Measurements from ENCODE around the gene SNAI1. TPM values are rescaled to one million over a fixed set of nuclear protein-coding genes. Genes with fewer than 3 reads are reported as not detected.
A peak's percentile ranks its signal among the peaks of the same experiment; 100 is the strongest.
"Not testable (repeated sequence)": the region's sequence is repeated elsewhere in the genome, so short reads cannot be mapped to it uniquely, and the experiment has no call there.

Gene SNAI1
- total RNA-seq, 1 donor from 2014 or later: 2.3 TPM

DNA sequence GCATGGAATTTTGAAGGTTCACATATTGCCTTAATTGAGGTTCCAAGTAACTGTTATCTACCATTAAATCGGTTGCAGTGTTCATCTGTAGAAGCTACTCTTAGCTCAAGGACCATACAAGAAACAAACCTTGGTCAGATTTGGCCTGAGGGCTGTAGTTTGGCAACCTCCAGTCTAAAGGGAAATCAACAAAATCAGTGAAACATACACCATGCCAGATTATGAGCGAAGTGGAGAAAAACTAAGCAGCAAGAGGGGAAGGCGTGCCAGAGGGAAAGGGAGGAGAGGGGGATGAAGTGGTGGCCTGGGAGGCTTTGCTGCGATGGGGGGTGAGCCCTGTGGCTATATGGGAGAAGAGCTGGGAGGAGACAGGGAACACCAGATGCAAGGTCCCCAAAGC lies 8.8 kb upstream of the SNAI1 start:
- no peaks in the 10 kb centered on the region for H3K9me3 Mint-ChIP-seq
- no peaks in the 10 kb centered on the region for H3K4me1 Mint-ChIP-seq
- intact Hi-C loops (cut with micrococcal nuclease): no loop called here
- no peak overlapping the region for H3K4me3 Mint-ChIP-seq
- no peak for DNase-seq
- H3K36me3 Mint-ChIP-seq (ENCODE audit: low read depth): no peaks in the 10 kb centered on the region
- H3K27ac Mint-ChIP-seq: no peak overlapping the region
- H3K27me3 Mint-ChIP-seq: peaks cover 6% of the 10 kb centered on the region

DNA sequence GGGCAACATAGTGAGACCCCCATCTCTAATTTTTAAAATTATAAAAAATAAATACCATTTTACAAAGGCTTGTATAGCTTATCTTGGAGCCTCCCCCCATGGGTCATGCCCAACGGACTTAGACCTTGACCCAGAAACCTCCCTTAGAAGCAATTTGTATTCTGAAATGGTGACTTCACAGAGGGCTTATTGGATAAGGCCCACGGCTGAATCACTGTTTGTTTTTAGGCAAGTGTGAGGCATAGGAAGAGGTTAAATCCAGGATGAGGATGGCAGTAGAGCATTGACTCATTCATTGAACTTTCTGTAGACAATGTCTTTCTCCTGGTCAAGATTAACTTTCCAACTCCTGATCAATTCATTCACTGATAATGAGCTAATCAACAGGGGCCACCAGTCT lies 6.2 kb upstream of the SNAI1 start:
- intact Hi-C loops (cut with micrococcal nuclease): no loop called here
- H3K27ac Mint-ChIP-seq: no peak overlapping the region
- H3K4me3 Mint-ChIP-seq: no peak overlapping the region
- H3K9me3 Mint-ChIP-seq: no peaks in the 10 kb centered on the region
- DNase-seq: no peak
- peaks cover 24% of the 10 kb centered on the region for H3K27me3 Mint-ChIP-seq
- no peaks in the 10 kb centered on the region for H3K36me3 Mint-ChIP-seq (ENCODE audit: low read depth)
- no peaks in the 10 kb centered on the region for H3K4me1 Mint-ChIP-seq

DNA sequence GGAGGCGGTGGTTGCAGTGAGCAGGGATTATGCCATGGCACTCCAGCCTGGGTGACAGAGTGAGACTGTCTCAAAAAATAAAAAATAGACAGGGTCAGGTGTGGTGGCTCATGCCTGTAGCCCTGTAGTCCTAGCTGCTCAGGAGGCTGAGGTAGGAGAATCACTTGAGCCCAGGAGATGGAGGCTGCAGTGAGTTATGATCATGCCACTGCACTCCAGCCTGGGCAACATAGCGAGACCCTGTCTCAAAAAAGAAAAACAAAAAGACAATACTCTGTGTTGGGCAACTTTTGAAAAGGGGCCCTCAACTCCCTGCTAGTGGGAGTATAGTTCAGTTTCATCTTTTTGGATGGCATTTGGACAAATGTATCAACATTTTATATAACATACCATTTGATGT lies 5.0 kb upstream of the SNAI1 start:
- H3K27ac Mint-ChIP-seq; H3K4me3 Mint-ChIP-seq; H3K4me1 Mint-ChIP-seq; H3K36me3 Mint-ChIP-seq (ENCODE audit: low read depth); intact Hi-C loops (cut with micrococcal nuclease); H3K9me3 Mint-ChIP-seq; DNase-seq: not testable (repeated sequence)
- H3K27me3 Mint-ChIP-seq: peaks cover 32% of the 10 kb centered on the region

DNA sequence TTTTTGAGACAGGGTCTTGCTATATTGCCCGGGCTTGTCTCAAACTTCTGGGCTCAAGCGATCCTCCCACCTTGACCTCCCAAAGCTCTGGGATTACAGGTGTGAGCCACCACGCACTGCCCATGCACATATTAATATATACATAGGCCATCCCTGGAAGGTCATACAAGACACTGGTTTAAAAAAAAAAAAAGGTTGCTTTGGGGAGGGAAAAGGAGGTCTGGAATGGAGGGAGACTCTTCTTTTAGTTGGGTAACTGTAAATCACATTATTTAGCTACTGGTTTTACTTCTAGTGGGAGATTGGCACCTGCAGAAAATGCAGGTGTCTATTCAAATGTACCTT lies 4.1 kb upstream of the SNAI1 start:
- peaks cover 33% of the 10 kb centered on the region for H3K27me3 Mint-ChIP-seq
- peaks cover 12% of the 10 kb centered on the region for H3K4me1 Mint-ChIP-seq
- H3K27ac Mint-ChIP-seq: no peak overlapping the region
- intact Hi-C loops (cut with micrococcal nuclease): loop anchor here (1.0 kb wide), 1 partner anchor 93 kb away; no protein-coding TSS in a partner anchor
- DNase-seq: no peak
- H3K4me3 Mint-ChIP-seq: no peak overlapping the region
- H3K9me3 Mint-ChIP-seq: no peaks in the 10 kb centered on the region
- H3K36me3 Mint-ChIP-seq (ENCODE audit: low read depth): no peaks in the 10 kb centered on the region

DNA sequence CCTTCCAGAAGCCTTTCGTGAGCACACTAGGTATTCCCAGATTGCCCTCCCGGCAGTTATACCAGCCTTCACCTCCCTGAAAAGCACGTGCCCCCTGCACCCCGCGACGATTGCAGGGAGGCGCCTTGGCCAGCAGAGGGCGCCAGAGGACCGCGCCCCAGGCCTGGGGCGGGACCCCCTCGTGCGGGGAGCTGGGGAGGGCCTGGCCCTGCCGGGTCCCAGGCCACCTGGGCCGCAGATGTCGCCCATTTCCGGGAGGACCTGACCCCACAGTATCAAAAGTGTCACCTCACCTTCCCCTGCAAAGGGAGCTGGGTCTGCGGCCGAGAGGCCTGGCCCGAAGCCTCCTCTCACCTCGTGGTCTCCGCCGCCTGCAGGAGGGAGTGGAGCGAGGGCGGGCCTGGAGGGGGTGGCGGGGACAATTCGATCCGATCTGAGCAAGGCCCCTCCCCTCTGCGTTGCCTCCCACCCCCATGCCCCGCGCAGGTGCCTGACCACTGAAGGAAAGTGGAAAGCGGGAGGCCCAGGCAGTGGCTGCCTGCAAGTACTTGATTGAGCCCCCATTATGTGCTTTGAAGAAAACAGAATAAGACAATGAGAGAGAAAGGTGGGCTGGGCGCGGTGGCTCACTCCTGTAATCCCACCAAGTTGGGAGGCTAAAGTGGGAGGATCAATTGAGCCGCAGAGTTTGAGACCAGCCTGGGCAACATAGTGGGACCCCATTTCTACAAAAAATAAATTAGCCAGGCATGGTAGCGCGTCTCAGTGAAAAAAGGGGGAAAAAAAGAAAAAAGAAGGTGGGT lies 3.5 kb upstream of the SNAI1 start:
- H3K9me3 Mint-ChIP-seq: no peaks in the 10 kb centered on the region
- intact Hi-C loops (cut with micrococcal nuclease): loop anchor here (1.0 kb wide), 1 partner anchor 92 kb away; no protein-coding TSS in a partner anchor

DNA sequence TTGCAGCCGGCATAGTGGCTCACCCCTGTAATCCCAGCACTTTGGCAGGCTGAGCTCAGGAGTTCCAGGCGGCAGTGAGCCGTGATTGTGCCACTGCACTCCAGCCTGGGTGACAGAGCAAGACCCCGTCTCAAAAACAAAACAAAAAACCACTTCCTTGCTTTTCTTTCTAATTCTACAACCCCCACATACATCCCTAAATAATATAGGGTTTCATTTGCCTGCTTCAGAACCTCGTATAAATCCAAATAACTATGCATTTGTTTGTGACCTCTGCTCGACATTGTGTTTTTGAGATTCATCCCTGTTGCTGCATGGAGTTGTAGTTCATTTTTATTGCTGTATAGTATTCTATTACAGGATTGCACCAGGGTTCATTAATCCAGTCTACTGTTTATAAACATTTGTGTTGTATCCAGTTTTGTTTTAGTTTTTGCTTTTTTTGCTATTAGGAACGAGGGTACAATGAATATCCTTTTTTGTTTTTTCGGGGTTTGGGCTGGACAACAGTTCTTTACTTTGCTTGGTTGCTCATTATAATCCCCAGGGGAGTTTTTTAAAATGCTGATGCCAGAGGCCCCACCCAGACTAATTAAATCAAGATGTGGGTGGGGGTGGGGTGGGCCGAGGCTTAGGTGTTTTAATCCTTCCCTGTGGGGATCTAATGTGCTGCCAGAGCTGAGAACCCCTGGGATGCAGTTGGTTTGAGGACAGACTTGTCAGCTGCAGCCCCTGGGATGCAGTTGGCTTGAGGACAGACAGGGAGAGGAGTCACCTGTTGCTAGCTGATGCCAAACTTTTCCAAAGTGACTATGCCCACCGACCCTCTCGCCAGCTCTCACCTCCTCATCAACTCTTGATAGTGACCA lies 2.4 kb upstream of the SNAI1 start:
- H3K27me3 Mint-ChIP-seq: peaks cover 35% of the 10 kb centered on the region
- no peaks in the 10 kb centered on the region for H3K9me3 Mint-ChIP-seq
- no peaks in the 10 kb centered on the region for H3K36me3 Mint-ChIP-seq (ENCODE audit: low read depth)
- intact Hi-C loops (cut with micrococcal nuclease): loop anchor here (5.0 kb wide), 3 partner anchors 107 to 752 kb away; partner anchors contain the start of gene PARD6B
- DNase-seq: no peak
- H3K4me3 Mint-ChIP-seq: no peak overlapping the region
- H3K4me1 Mint-ChIP-seq: peaks cover 13% of the 10 kb centered on the region
- H3K27ac Mint-ChIP-seq: no peak overlapping the region

More for the DNA sequence above, 3.5 kb upstream of the SNAI1 start:
- Mint-ChIP-seq H3K4me1 (peaks cover 13% of the 10 kb centered on the region), H3K27ac (no peak overlapping the region), H3K4me3 (no peak overlapping the region), H3K36me3 (ENCODE audit: low read depth) (no peaks in the 10 kb centered on the region), H3K27me3 (peaks cover 35% of the 10 kb centered on the region)
- DNase-seq: peak; percentile 89

DNA sequence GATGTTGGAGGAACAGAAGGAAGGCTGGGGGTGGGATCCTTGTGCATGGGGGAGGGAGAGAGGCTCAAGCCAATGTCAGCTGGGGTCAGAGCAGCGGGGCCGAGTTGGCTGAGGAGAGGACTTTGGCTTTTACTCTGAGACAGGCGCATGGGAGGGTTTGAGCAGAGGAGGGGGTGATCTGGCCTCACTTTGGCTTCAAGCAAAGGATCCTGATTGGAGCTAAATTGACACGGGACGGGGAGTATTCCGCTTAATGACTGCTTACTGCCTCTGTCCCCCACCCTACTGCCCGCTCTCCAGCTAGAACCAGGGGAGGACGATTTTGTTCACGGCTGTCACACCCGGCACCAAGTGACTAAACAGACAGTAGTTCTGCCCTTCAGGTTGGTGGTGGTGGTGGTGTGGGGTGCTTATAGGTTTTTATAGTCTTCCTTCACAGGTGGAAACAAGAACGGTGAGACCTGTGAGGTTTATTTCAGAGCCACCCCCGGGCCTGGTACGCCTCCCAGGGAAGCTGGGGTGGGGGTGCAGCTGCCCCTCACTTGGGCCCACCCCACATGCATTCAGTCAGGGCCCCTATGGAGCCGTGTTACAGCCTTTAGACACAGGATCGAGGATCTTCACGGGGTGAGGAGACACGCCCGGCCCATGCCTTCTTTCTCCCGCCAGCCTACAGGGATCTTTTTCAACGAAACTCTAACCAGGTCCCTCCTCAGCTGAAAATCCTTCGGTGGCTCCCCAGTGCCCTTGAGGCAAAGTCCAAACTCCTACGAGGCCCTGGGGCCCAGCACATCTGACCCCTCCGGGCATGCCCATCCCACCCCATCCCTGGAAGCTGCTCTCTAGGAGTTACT lies 1.3 kb upstream of the SNAI1 start:
- Mint-ChIP-seq H3K27me3 (peaks cover 35% of the 10 kb centered on the region), H3K9me3 (no peaks in the 10 kb centered on the region), H3K4me3 (peak overlapping the region; percentile 79)

DNA sequence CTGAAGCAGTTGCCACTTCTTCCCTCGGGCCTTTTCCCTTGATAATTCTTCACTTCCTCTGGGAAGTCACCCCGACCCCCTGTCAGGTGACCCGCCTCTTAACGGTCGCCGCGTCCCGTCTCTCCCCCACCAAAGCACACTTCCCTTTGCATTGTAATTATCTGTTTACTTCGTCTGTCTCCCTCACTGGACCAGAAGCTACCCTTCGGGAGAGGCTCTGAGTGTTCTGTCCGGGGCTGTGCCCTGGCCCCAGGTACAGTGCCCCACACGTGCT lies 771 bp upstream of the SNAI1 start:
- Mint-ChIP-seq H3K4me1 (peaks cover 13% of the 10 kb centered on the region), H3K27me3 (peaks cover 34% of the 10 kb centered on the region), H3K36me3 (ENCODE audit: low read depth) (no peaks in the 10 kb centered on the region), H3K4me3 (peak overlapping the region; percentile 79), H3K27ac (peak overlapping the region; percentile 78), H3K9me3 (no peaks in the 10 kb centered on the region)
- no peak for DNase-seq
- intact Hi-C loops (cut with micrococcal nuclease): loop anchor here (5.0 kb wide), 3 partner anchors 105 to 750 kb away; partner anchors contain the start of gene PARD6B

More for the DNA sequence above, 1.3 kb upstream of the SNAI1 start:
- Mint-ChIP-seq H3K36me3 (ENCODE audit: low read depth) (no peaks in the 10 kb centered on the region), H3K27ac (peak overlapping the region; percentile 78), H3K4me1 (peaks cover 13% of the 10 kb centered on the region)
- intact Hi-C loops (cut with micrococcal nuclease): loop anchor here (5.0 kb wide), 3 partner anchors 106 to 751 kb away; partner anchors contain the start of gene PARD6B
- no peak for DNase-seq

DNA sequence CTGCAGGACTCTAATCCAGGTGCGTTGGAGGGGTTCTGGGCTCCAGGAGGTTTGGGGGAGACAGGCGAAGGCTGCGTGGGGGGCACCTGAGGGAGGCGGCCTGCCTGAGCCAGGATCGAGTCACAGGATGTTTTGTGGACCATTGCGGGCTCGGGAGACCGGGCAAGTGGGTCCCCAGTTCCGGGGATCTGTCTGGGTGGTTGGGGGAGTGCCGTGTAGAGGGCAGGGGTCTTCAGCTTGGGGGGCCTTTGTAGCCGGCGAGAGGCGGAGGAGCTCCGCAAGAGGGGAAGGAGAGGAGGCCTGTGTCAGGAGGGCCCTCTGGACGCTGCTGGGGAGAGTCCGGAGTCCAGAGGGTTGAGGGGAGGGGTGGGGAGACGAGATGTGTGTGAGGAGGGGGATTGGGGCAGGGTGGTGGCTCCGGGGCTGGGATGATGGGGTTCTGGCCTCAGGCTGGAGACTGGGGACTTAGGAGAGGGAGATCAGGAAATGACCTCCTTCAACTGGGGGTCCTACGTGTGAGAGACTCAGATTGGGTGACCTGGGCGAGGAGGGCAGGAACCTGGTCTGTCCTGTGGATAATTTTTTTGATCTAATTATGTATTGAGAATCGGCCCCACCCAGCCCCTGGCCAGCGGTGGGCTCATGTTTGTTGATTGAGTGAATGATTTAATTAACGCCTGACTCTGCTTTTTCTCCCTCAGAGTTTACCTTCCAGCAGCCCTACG lies 505 bp downstream of the SNAI1 start:
- no peak for DNase-seq
- peaks cover 13% of the 10 kb centered on the region for H3K4me1 Mint-ChIP-seq
- H3K27me3 Mint-ChIP-seq: peaks cover 30% of the 10 kb centered on the region
- intact Hi-C loops (cut with micrococcal nuclease): loop anchor here (5.0 kb wide), 3 partner anchors 104 to 749 kb away; partner anchors contain the start of gene PARD6B
- H3K27ac Mint-ChIP-seq: peak overlapping the region; percentile 41
- H3K4me3 Mint-ChIP-seq: peak overlapping the region; percentile 75
- no peaks in the 10 kb centered on the region for H3K36me3 Mint-ChIP-seq (ENCODE audit: low read depth)
- no peaks in the 10 kb centered on the region for H3K9me3 Mint-ChIP-seq

DNA sequence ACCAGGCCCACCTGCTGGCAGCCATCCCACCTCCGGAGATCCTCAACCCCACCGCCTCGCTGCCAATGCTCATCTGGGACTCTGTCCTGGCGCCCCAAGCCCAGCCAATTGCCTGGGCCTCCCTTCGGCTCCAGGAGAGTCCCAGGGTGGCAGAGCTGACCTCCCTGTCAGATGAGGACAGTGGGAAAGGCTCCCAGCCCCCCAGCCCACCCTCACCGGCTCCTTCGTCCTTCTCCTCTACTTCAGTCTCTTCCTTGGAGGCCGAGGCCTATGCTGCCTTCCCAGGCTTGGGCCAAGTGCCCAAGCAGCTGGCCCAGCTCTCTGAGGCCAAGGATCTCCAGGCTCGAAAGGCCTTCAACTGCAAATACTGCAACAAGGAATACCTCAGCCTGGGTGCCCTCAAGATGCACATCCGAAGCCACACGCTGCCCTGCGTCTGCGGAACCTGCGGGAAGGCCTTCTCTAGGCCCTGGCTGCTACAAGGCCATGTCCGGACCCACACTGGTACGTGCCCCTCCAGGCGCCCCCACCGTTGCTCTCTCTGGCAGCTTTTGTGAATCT lies 1.1 kb downstream of the SNAI1 start:
- peak; percentile 60 for DNase-seq
- intact Hi-C loops (cut with micrococcal nuclease): loop anchor here (5.0 kb wide), 3 partner anchors 103 to 748 kb away; partner anchors contain the start of gene PARD6B
- Mint-ChIP-seq H3K4me3 (peak overlapping the region; percentile 75), H3K9me3 (no peaks in the 10 kb centered on the region), H3K27ac (no peak overlapping the region), H3K27me3 (peaks cover 30% of the 10 kb centered on the region), H3K4me1 (peaks cover 16% of the 10 kb centered on the region), H3K36me3 (ENCODE audit: low read depth) (no peaks in the 10 kb centered on the region)

DNA sequence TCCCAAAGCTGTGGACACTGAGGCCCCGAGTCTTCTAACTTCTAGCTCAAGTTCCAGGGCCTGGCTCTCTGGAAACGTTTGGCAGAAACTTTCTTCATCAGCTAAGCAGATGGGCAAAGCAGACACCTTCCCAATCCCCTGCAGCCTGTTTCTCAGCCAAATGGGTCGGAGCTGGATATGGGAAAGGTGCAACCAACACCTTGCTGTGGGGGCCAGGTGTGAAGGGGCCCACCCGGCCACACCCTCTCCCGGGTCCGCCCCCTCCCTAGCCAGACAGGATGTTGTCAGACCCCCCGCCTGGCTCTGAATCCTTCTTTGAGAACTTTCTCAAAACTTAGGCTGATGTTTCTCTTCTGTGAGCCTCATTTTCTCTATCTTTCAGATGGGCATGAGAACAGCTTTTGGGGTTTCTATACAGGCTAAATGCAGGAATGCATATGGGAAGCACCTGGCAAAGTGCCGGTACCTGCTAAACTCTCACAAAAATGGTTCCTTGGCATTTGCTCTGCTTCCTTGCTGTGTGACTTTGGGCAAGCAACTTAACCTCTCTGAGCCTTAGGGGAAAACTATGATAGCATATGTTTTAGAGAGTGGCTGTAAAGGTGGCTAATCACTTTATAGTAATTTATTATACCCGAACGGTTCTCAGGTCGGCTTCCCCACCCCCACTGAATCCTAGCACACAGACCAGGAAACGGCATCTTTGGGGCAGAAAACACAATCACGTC lies 1.8 kb downstream of the SNAI1 start:
- Mint-ChIP-seq H3K27ac (no peak overlapping the region), H3K9me3 (no peaks in the 10 kb centered on the region), H3K36me3 (ENCODE audit: low read depth) (no peaks in the 10 kb centered on the region), H3K4me3 (no peak overlapping the region), H3K27me3 (peaks cover 27% of the 10 kb centered on the region), H3K4me1 (peaks cover 21% of the 10 kb centered on the region)
- peak; percentile 58 for DNase-seq
- intact Hi-C loops (cut with micrococcal nuclease): loop anchor here (5.0 kb wide), 3 partner anchors 103 to 748 kb away; partner anchors contain the start of gene PARD6B

DNA sequence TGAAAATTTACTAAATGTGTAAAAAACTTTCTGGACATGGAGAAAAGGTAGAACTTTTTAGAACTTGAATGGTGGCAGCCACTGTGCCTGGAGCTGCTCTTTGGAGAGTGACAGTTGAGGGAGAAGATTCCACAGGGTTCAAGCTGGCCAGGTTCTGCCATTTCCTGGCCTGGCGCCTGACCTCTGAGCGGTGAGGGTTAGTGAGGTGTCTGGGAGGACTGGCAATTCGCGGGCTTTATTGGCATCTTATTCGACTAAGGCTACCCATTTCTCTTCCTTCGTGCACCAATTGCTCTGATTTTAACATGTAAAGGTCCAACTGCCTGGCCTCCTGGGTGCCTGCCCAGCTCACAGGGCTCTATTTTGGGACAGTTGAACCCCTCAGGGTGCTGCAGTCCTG lies 2.4 kb downstream of the SNAI1 start:
- Mint-ChIP-seq H3K36me3 (ENCODE audit: low read depth) (no peaks in the 10 kb centered on the region), H3K27me3 (peaks cover 23% of the 10 kb centered on the region), H3K9me3 (no peaks in the 10 kb centered on the region), H3K27ac (no peak overlapping the region), H3K4me1 (peaks cover 21% of the 10 kb centered on the region), H3K4me3 (no peak overlapping the region)
- no peak for DNase-seq
- intact Hi-C loops (cut with micrococcal nuclease): no loop called here
